Ovary (tissue), 9 donors: ENCODE results near the gene OR2A14. TPM values are rescaled to one million over a fixed set of nuclear protein-coding genes. Genes with fewer than 3 reads are reported as not detected.

Source experiments
- DNase-seq, 5 donors: peaks; one replicate each; pipeline ENCODE4 v3.0.0-alpha.2; 2019 to 2020
- H3K27ac ChIP-seq, 2 donors: fragments of 200-600 bp; one replicate each; pipeline versions ENCODE4 v1.5.1 to v1.8.0; 2019 to 2022
- H3K27me3 ChIP-seq: fragments of 200-600 bp; one replicate; pipeline ENCODE4 v1.8.0; 2022
- H3K36me3 ChIP-seq: fragments of 200-600 bp; sonication (generic); one replicate; pipeline ENCODE4 v1.5.1; 2019
- H3K4me1 ChIP-seq: one replicate; pipeline ENCODE4 v1.8.1; 2013; ENCODE audit warnings: mild to moderate bottlenecking, moderate library complexity; ENCODE audit not compliant: insufficient read depth
- H3K4me3 ChIP-seq: fragments of 200-600 bp; sonication (generic); one replicate; pipeline ENCODE4 v1.5.1; 2017
- H3K9me3 ChIP-seq, 2 donors: fragments of 200-600 bp in 1 of 2; sonication (generic) in 1 of 2; one replicate each; pipeline versions ENCODE4 v1.5.1 to v1.8.1; 2013 to 2019; ENCODE audit warnings: mild to moderate bottlenecking in 1 of 2, moderate library complexity in 1 of 2
- EP300 ChIP-seq: sonication (generic); formaldehyde crosslinking; IDR thresholded peaks from one replicate; pipeline ENCODE4 v1.6.1; 2017; ENCODE audit warnings: antibody characterized with exemption
- POLR2A ChIP-seq: fragments of 450-650 bp; IDR thresholded peaks from one replicate; pipeline ENCODE4 v1.6.1; 2017; ENCODE audit warnings: antibody characterized with exemption, mild to moderate bottlenecking, moderate library complexity
- WGBS, 3 donors: extraction: QIAGEN DNeasy Blood & Tissue Kit in 1 of 3; methylation state at CpG; one replicate each; pipeline versions ENCODE4 v1.1.5 to v1.1.7; 2013 to 2017; 5-methylcytosine and 5-hydroxymethylcytosine counted together
- intact Hi-C, 4 donors: fragments of 100-400 bp; cut with DNase I; formaldehyde crosslinking; loops; one replicate each; pipeline versions ENCODE4 v1.11.0 to v1.15.1; 2022 to 2023
- polyA plus RNA-seq, 2 donors: library from polyadenylated mRNA; stranded (reverse); fragments of 200-250 nt in 1 of 2; fragments of 350-450 nt in 1 of 2; fragmentation: Illumina TruSeq in 1 of 2; extraction: RNeasy Lipid Tissue Mini Kit (QIAGEN cat#74804) in 1 of 2; gene quantifications; one replicate each; pipeline ENCODE4 v1.2.3, GENCODE V29; 2013 to 2014
- total RNA-seq, 7 donors: library from RNA; depleted of rRNA in 2 of 7; stranded (reverse); fragments of >200 nt in 2 of 7; fragmentation: NEBNext Ultra II Directional in 3 of 7; extraction: Animal tissue kit (Norgen Biotek cat#: 25700) in 3 of 7; gene quantifications; one replicate each; pipeline versions ENCODE4 v1.1.0 to v1.2.4, GENCODE V29; 2016 to 2023
- TF ChIP-seq, protein P1 (sequence below), 3 donors: fragments of 450-650 bp in 2 of 3; fragments of 200-600 bp in 1 of 3; IDR thresholded peaks; one replicate each; pipeline versions ENCODE4 v1.5.1 to v1.8.0; 2016 to 2022; ENCODE audit warnings: antibody characterized with exemption in 3 of 3, mild to moderate bottlenecking in 1 of 3
- donor health status: DM: no; HTN: no; CAD: no; lungs with moderate emphysema.
- donor health status: DM: no; HTN: no; CAD: no.
- donor health status: Bipolar disorder and iron deficiency.
- donor health status: DM: yes; HTN: yes; CAD: no.
- donor health status: DM: no; HTN: no; CAD: no.
- donor health status: DM: yes; HTN: yes; CAD: no.

Gene OR2A14
- total and polyA plus RNA-seq, 9 donors, result not detected

DNA sequence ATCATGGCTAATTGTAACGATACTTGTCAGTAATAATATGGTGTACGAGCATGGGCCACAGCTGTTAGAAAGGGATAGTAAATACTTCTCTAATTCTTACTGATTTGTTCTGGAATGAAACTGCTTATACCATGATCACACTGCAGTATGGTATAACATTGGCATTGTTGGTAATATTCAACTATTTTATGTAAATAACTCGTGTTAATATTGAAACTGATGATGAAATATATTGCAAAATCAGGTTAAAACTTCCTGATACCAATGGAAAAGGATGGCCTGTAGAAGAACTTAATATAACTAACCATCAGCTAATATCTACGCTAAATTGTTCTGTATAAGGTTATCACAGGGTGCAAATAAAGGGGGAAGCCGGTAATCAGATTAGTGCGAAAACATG, 10.3 kb downstream of the OR2A14 start:
- Histone ChIP-seq H3K36me3 (no peaks in the 10 kb centered on the region), H3K4me1 (no peaks in the 10 kb centered on the region), H3K27ac (no peak overlapping the region), H3K9me3 (no peaks in the 10 kb centered on the region), H3K27me3 (no peaks in the 10 kb centered on the region), H3K4me3 (no peak overlapping the region)
- no peak for DNase-seq
- intact Hi-C loops, result no loop called here
- no peak for TF ChIP-seq POLR2A
- TF ChIP-seq, protein P1, sequence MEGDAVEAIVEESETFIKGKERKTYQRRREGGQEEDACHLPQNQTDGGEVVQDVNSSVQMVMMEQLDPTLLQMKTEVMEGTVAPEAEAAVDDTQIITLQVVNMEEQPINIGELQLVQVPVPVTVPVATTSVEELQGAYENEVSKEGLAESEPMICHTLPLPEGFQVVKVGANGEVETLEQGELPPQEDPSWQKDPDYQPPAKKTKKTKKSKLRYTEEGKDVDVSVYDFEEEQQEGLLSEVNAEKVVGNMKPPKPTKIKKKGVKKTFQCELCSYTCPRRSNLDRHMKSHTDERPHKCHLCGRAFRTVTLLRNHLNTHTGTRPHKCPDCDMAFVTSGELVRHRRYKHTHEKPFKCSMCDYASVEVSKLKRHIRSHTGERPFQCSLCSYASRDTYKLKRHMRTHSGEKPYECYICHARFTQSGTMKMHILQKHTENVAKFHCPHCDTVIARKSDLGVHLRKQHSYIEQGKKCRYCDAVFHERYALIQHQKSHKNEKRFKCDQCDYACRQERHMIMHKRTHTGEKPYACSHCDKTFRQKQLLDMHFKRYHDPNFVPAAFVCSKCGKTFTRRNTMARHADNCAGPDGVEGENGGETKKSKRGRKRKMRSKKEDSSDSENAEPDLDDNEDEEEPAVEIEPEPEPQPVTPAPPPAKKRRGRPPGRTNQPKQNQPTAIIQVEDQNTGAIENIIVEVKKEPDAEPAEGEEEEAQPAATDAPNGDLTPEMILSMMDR (IDR thresholded peaks at IDR 0.05), result no peak
- no peak for TF ChIP-seq EP300
- 74 to 82% (median 76%) methylated on average over 6 of the region's 6 CpGs for WGBS, 3 donors

DNA sequence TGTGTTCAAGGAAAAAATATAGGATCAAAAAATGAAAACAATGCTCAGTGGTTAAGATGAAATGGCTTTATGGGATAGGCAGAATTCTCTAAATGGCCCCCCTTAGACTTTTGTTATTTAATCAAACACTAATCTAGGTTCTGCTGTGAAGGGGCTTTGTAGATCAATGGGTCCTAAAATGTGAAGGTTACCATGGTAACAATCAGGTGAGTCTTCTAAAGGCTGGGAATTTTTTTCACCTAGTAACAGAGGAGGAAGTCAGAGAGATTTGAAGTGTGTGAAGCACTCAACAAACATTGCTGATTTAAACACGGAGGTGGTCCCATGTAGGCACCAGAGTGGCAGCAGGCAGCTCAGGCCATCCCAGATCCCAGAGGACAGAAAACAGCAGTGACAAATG, 11.1 kb downstream of the OR2A14 start:
- no peaks in the 10 kb centered on the region for H3K36me3 ChIP-seq
- TF ChIP-seq, protein P1 (IDR thresholded peaks at IDR 0.05), result no peak
- TF ChIP-seq EP300 (no peak), POLR2A (no peak)
- 74 to 86% (median 79%) methylated on average over 1 of the region's 1 CpG for WGBS, 3 donors
- H3K9me3 ChIP-seq, result no peaks in the 10 kb centered on the region
- intact Hi-C loops, result no loop called here
- no peaks in the 10 kb centered on the region for H3K4me1 ChIP-seq
- DNase-seq, result no peak
- H3K4me3 ChIP-seq, result no peak overlapping the region
- H3K27ac ChIP-seq, result no peak overlapping the region
- H3K27me3 ChIP-seq, result no peaks in the 10 kb centered on the region

- WGBS, 3 donors, result 48 to 66% (median 60%) methylated on average over 1 of the region's 1 CpG
- intact Hi-C loops, result no loop called here
Observed at GRCh38 chr7:144137501-144137900, 14.5 kb downstream of the OR2A14 start.

GRCh38 chr7:144142187-144142586, 19.2 kb downstream of the OR2A14 start:
- Histone ChIP-seq H3K9me3 (no peaks in the 10 kb centered on the region), H3K36me3 (no peaks in the 10 kb centered on the region), H3K27ac (no peak overlapping the region), H3K4me3 (no peak overlapping the region), H3K27me3 (no peaks in the 10 kb centered on the region), H3K4me1 (no peaks in the 10 kb centered on the region)
- no peak for DNase-seq
- WGBS, 3 donors, result 82 to 87% (median 83%) methylated on average over 3 of the region's 3 CpGs
- intact Hi-C loops, result no loop called here
- TF ChIP-seq EP300, result no peak
- TF ChIP-seq, protein P1 (IDR thresholded peaks at IDR 0.05), result no peak
- TF ChIP-seq POLR2A, result no peak

More at GRCh38 chr7:144137501-144137900, 14.5 kb downstream of the OR2A14 start:
- no peaks in the 10 kb centered on the region for H3K27me3 ChIP-seq
- DNase-seq, result no peak
- no peaks in the 10 kb centered on the region for H3K9me3 ChIP-seq
- no peaks in the 10 kb centered on the region for H3K36me3 ChIP-seq
- no peak overlapping the region for H3K27ac ChIP-seq
- H3K4me1 ChIP-seq, result no peaks in the 10 kb centered on the region
- H3K4me3 ChIP-seq, result no peak overlapping the region
- no peak for TF ChIP-seq POLR2A
- no peak for TF ChIP-seq EP300
- TF ChIP-seq, protein P1 (IDR thresholded peaks at IDR 0.05), result no peak
